Dermis lymphatic vessel endothelial cell (primary cell): ENCODE results near the gene LTBP1. TPM values are rescaled to one million over a fixed set of nuclear protein-coding genes. Genes with fewer than 3 reads are reported as not detected.

Experiments
- total RNA-seq: library from RNA; depleted of rRNA; stranded (reverse); fragments of >200 nt; gene quantifications from 2 replicates; pipeline ENCODE4 v1.2.1, GENCODE V29; 2014

Gene LTBP1, protein sequence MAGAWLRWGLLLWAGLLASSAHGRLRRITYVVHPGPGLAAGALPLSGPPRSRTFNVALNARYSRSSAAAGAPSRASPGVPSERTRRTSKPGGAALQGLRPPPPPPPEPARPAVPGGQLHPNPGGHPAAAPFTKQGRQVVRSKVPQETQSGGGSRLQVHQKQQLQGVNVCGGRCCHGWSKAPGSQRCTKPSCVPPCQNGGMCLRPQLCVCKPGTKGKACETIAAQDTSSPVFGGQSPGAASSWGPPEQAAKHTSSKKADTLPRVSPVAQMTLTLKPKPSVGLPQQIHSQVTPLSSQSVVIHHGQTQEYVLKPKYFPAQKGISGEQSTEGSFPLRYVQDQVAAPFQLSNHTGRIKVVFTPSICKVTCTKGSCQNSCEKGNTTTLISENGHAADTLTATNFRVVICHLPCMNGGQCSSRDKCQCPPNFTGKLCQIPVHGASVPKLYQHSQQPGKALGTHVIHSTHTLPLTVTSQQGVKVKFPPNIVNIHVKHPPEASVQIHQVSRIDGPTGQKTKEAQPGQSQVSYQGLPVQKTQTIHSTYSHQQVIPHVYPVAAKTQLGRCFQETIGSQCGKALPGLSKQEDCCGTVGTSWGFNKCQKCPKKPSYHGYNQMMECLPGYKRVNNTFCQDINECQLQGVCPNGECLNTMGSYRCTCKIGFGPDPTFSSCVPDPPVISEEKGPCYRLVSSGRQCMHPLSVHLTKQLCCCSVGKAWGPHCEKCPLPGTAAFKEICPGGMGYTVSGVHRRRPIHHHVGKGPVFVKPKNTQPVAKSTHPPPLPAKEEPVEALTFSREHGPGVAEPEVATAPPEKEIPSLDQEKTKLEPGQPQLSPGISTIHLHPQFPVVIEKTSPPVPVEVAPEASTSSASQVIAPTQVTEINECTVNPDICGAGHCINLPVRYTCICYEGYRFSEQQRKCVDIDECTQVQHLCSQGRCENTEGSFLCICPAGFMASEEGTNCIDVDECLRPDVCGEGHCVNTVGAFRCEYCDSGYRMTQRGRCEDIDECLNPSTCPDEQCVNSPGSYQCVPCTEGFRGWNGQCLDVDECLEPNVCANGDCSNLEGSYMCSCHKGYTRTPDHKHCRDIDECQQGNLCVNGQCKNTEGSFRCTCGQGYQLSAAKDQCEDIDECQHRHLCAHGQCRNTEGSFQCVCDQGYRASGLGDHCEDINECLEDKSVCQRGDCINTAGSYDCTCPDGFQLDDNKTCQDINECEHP (N-terminal part only)
- 165 and 213 TPM in 2 replicates for total RNA-seq

DNA sequence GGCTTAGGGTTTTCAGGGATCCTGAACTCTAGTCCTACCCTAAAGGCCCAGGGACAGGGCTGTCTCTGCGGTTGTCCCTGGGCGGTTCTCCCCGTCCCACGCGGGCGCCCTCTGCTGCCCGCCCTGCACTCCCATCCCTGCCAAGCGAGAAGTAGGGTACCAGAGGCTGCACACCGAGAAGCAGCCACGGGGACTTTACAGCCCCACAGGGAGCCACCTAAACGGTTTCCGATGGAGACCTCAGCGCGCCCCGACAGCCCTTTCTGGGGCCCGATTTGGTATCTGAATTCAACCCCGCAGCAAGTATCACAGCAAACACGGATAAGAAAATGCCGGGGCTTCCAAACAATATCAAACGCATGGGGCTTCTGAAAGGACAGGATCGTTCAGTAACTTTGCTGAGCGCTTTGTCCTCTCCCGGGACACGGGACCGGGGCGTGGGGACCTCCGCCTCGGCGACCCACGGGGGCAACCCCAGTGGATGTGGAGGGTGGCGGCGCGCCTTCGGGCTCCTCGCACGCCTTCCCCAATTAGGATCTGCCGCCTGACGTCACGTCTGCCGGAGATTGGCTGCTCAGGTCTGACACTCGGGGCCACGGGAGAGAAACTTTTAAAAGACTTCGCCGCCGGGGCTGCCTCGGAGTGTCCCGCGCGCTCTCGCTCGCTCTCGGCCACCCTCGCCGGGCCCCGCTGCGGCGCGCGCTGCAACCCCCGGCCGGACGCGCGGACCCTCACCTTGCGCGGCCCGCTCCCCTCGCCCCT lies at the start of gene LTBP1:
LTBP1 (plus strand) TSS at position 640 of the 762 bp plus-strand sequence. CDS start 372 bp downstream, outside the sequence.

